ENCODE results near the gene TRIM33.

- TF ChIP-seq, protein P1, sequence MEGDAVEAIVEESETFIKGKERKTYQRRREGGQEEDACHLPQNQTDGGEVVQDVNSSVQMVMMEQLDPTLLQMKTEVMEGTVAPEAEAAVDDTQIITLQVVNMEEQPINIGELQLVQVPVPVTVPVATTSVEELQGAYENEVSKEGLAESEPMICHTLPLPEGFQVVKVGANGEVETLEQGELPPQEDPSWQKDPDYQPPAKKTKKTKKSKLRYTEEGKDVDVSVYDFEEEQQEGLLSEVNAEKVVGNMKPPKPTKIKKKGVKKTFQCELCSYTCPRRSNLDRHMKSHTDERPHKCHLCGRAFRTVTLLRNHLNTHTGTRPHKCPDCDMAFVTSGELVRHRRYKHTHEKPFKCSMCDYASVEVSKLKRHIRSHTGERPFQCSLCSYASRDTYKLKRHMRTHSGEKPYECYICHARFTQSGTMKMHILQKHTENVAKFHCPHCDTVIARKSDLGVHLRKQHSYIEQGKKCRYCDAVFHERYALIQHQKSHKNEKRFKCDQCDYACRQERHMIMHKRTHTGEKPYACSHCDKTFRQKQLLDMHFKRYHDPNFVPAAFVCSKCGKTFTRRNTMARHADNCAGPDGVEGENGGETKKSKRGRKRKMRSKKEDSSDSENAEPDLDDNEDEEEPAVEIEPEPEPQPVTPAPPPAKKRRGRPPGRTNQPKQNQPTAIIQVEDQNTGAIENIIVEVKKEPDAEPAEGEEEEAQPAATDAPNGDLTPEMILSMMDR (optimal IDR thresholded peaks at IDR 0.05 in 1 of 3, IDR thresholded peaks at IDR 0.05 in 1 of 3, conservative IDR thresholded peaks at IDR 0.05 in 1 of 3; ENCODE audit: extremely low read depth in 1 of 3, insufficient read depth in 2 of 3, low read length in 3 of 3) = no peak
- TF ChIP-seq EZH2 (IDR thresholded peaks at IDR 0.05; ENCODE audit: low read length) = no peak
These were observed 131.6 kb downstream of the TRIM33 start for GRCh38 chr1:114379358-114379757.
